ENCODE results near the gene CEBPE. TPM values are rescaled to one million over a fixed set of nuclear protein-coding genes. Genes with fewer than 3 reads are reported as not detected.

CEBPE gene
- total and polyA plus RNA-seq, 11 donors: 0.18 to 0.32 (median 0.24) TPM; not detected in 8

DNA sequence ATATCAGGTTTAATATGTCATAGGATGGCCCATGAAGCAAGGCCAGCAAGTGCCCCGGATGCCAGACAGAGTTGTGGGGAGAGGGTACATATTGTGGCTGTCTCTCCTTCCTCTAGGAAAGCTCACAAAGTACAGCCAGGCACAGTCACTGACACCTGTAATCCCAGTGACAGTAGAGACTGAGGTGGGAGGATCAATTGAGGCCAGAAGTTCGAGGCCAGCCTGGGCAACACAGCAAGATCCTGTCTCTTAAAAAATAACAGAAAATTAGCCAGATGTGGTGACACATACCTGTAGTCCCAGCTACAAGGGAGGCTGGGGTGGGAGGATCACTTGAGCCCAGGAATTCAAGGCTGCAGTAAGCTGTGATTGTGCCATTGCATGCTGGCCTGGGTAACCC is 32.3 kb upstream of the CEBPE start:
- Histone ChIP-seq H3K4me1 (peaks cover 6 to 49% (median 31%) of the 10 kb centered on the region in 12 donors), H3K27ac (peak overlapping the region in 1 of 12 donors; percentile 89), H3K27me3 (no peaks in the 10 kb centered on the region), H3K36me3 (no peaks in the 10 kb centered on the region), H3K9me3 (no peaks in the 10 kb centered on the region), H3K4me3 (no peak overlapping the region)
- no peak for DNase-seq
- no peak for ATAC-seq
- TF ChIP-seq POLR2A (IDR thresholded peaks at IDR 0.05) (no peak), CTCF (IDR thresholded peaks at IDR 0.05) (no peak)
- intact Hi-C loops (cut with DNase I): no loop called here
- WGBS, 4 donors: 73 to 87% (median 86%) methylated on average over 2 of the region's 2 CpGs

DNA sequence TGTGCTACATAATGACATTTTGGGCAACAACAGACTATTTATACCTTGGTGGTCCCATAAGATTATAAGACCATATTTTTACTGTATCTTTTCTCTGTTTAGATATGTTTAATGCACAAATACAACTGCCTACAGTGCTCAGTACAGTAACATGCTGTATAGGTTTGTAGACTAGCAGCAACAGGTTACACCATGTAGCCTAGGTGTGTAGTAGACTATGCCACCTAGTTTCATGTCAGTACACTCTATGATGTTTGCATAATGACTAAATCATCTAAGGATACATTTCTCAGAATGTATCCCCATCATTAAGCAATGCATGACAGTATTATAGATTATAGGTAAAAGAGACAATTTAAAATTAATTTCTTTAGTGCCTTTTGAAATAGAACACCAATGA is 30.7 kb upstream of the CEBPE start:
- H3K4me3 ChIP-seq: no peak overlapping the region
- no peak for ATAC-seq
- H3K9me3 ChIP-seq: no peaks in the 10 kb centered on the region
- H3K36me3 ChIP-seq: no peaks in the 10 kb centered on the region
- intact Hi-C loops (cut with DNase I): no loop called here
- TF ChIP-seq CTCF (IDR thresholded peaks at IDR 0.05) (no peak), POLR2A (IDR thresholded peaks at IDR 0.05) (no peak)
- no peak for DNase-seq
- peaks cover 3 to 50% (median 23%) of the 10 kb centered on the region in 12 donors for H3K4me1 ChIP-seq
- H3K27me3 ChIP-seq: no peaks in the 10 kb centered on the region
- peak overlapping the region in 1 of 12 donors; percentile 12 for H3K27ac ChIP-seq

DNA sequence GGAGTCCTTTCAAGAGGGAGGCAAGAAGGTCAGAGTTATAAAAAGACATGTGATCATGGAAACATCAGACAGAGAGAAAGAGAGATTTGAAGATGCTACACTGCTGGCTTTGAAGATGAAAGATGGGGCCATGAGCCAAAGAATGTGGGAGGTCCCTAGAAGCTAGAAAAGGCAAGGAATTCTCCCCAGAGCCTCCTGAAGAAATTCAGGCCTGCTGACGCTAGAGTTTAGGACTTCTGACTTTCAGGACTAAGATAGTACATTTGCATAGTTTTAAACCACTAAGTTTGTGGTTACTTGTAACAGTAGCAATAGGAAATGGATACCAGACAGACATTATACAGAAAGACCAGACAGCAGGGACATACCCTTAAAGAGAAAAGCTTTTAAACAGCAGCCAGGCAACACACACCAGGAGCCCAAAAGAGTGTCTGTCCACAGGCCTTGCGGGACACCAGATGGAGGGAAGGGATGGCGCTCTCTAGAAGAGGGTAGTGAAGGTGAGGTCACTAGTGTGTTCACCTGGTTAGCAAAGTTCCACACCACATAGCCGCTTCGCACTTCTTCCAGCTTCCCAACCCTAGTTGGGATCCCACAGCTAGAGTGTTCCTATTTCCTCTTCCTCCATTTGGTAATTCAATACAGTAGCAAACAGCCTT is 29.7 kb upstream of the CEBPE start:
- no peaks in the 10 kb centered on the region for H3K36me3 ChIP-seq
- intact Hi-C loops (cut with DNase I): no loop called here
- no peaks in the 10 kb centered on the region for H3K9me3 ChIP-seq
- TF ChIP-seq CTCF (IDR thresholded peaks at IDR 0.05): no peak
- TF ChIP-seq POLR2A (IDR thresholded peaks at IDR 0.05): no peak
- DNase-seq (no peak), ATAC-seq (no peak)
- no peaks in the 10 kb centered on the region for H3K27me3 ChIP-seq
- no peak overlapping the region for H3K4me3 ChIP-seq
- WGBS, 4 donors: 84 to 93% (median 87%) methylated on average over 5 of the region's 5 CpGs
- H3K4me1 ChIP-seq: peaks cover 3 to 43% (median 21%) of the 10 kb centered on the region in 12 donors
- H3K27ac ChIP-seq: peak overlapping the region in 1 of 12 donors; percentile 35

GRCh38 chr14:23147676-23148075 is 28.6 kb upstream of the CEBPE start:
- DNase-seq: peak in 2 of 5 donors; percentile 41 to 68
- WGBS, 4 donors: 31 to 48% (median 34%) methylated on average over 1 of the region's 1 CpG
- Histone ChIP-seq H3K36me3 (no peaks in the 10 kb centered on the region), H3K9me3 (no peaks in the 10 kb centered on the region), H3K27me3 (no peaks in the 10 kb centered on the region), H3K4me3 (no peak overlapping the region), H3K27ac (peak overlapping the region in 4 of 12 donors; percentile 21 to 48 (median 40)), H3K4me1 (peaks cover 0 to 54% (median 17%) of the 10 kb centered on the region in 12 donors)
- peak in 2 of 4 donors; percentile 56 to 60 for ATAC-seq
- no peak for TF ChIP-seq POLR2A (IDR thresholded peaks at IDR 0.05)
- no peak for TF ChIP-seq CTCF (IDR thresholded peaks at IDR 0.05)
- intact Hi-C loops (cut with DNase I): no loop called here
